GM21717 (cell line): ENCODE data around the gene ZNF823.
"Not testable (repeated sequence)": the region's sequence is repeated elsewhere in the genome, so short reads cannot be mapped to it uniquely, and the experiment has no call there.

Source experiments
- ATAC-seq: cut with Tn5 transposase; IDR thresholded peaks from one replicate; pipeline ENCODE4 v1.9.1; 2021; ENCODE audit warnings: mild to moderate bottlenecking, moderate library complexity; ENCODE audit not compliant: unreplicated experiment

ZNF823 gene

GRCh38 chr19:11684987-11685675 is 53.6 kb downstream of the ZNF823 start:
- ATAC-seq: no peak

GRCh38 chr19:11680689-11681302 is 58.0 kb downstream of the ZNF823 start:
- ATAC-seq: no peak

- ATAC-seq: no peak
These were observed 60.2 kb downstream of the ZNF823 start for GRCh38 chr19:11678504-11678903.

- not testable (repeated sequence) for ATAC-seq
These were observed 61.8 kb downstream of the ZNF823 start for GRCh38 chr19:11676661-11677600.

- ATAC-seq: no peak
These were observed 63.2 kb downstream of the ZNF823 start for GRCh38 chr19:11675569-11675968.

- ATAC-seq: no peak
These were observed 64.7 kb downstream of the ZNF823 start for GRCh38 chr19:11674067-11674492.

- no peak for ATAC-seq
These were observed 65.1 kb downstream of the ZNF823 start for GRCh38 chr19:11673608-11674041.
